Colonic mucosa (tissue), 4 donors: Measurements from ENCODE around the gene DPY19L1. TPM values are rescaled to one million over a fixed set of nuclear protein-coding genes. Genes with fewer than 3 reads are reported as not detected.
A peak's percentile ranks its signal among the peaks of the same experiment; 100 is the strongest.
"Not testable (repeated sequence)": the region's sequence is repeated elsewhere in the genome, so short reads cannot be mapped to it uniquely, and the experiment has no call there.

Experiments
- DNase-seq: peaks from one replicate; pipeline ENCODE4 v3.0.0-alpha.2; 2020
- H3K27ac ChIP-seq: fragments of 200-600 bp; one replicate; pipeline ENCODE4 v1.8.0; 2021
- H3K27me3 ChIP-seq: fragments of 200-600 bp; one replicate; pipeline ENCODE4 v1.8.0; 2021
- H3K36me3 ChIP-seq: fragments of 200-600 bp; one replicate; pipeline ENCODE4 v1.8.0; 2021
- H3K4me1 ChIP-seq: fragments of 200-600 bp; one replicate; pipeline ENCODE4 v1.8.0; 2021; ENCODE audit warnings: mild to moderate bottlenecking
- H3K4me3 ChIP-seq: fragments of 200-600 bp; one replicate; pipeline ENCODE4 v1.8.0; 2021
- H3K9ac ChIP-seq, 2 donors: one replicate each; pipeline ENCODE4 v1.7.0; 2013; ENCODE audit warnings: control low read depth in 2 of 2, low read depth in 2 of 2, low read length in 2 of 2
- H3K9me3 ChIP-seq: fragments of 200-600 bp; one replicate; pipeline ENCODE4 v1.8.0; 2021
- CTCF ChIP-seq: fragments of 200-600 bp; IDR thresholded peaks from one replicate; pipeline ENCODE4 v1.8.0; 2022; ENCODE audit warnings: antibody characterized with exemption, mild to moderate bottlenecking
- intact Hi-C: fragments of 100-400 bp; cut with DNase I; formaldehyde crosslinking; loops from one replicate; pipeline ENCODE4 v1.14.1; 2022
- total RNA-seq, 2 donors: library from RNA; stranded (reverse); fragmentation: NEBNext Ultra II Directional in 1 of 2; extraction: Animal tissue kit (Norgen Biotek cat#: 25700) in 1 of 2; gene quantifications; one replicate each; pipeline ENCODE4 v1.2.1, GENCODE V29; 2021
- donor health status: healthy.
- donor health status: DM: no; HTN: no; CAD: no.
- donor health status: DM: no; HTN: no; CAD: no.

Gene DPY19L1
- total RNA-seq, 2 donors from 2014 or later: 21.9 to 26.2 TPM

- no peak for TF ChIP-seq CTCF
- no peak overlapping the region for H3K9ac ChIP-seq
Observed at GRCh38 chr7:34931739-34932138, 105.5 kb downstream of the DPY19L1 start.

GRCh38 chr7:34929783-34930182 lies 107.5 kb downstream of the DPY19L1 start:
- H3K9ac ChIP-seq, H3K9me3 ChIP-seq, H3K36me3 ChIP-seq, intact Hi-C loops, H3K4me3 ChIP-seq, H3K27ac ChIP-seq, H3K27me3 ChIP-seq, H3K4me1 ChIP-seq, DNase-seq: not testable (repeated sequence)

More at GRCh38 chr7:34931739-34932138, 105.5 kb downstream of the DPY19L1 start:
- H3K27me3 ChIP-seq: no peaks in the 10 kb centered on the region
- H3K4me1 ChIP-seq: no peaks in the 10 kb centered on the region
- no peak overlapping the region for H3K27ac ChIP-seq
- H3K9me3 ChIP-seq: no peaks in the 10 kb centered on the region
- intact Hi-C loops: no loop called here
- no peak for DNase-seq
- H3K36me3 ChIP-seq: no peaks in the 10 kb centered on the region
- H3K4me3 ChIP-seq: no peak overlapping the region

- H3K36me3 ChIP-seq: no peaks in the 10 kb centered on the region
- no peak overlapping the region for H3K9ac ChIP-seq
- H3K9me3 ChIP-seq: no peaks in the 10 kb centered on the region
- DNase-seq: no peak
- no peaks in the 10 kb centered on the region for H3K4me1 ChIP-seq
- H3K27ac ChIP-seq: no peak overlapping the region
- intact Hi-C loops: no loop called here
- no peak overlapping the region for H3K4me3 ChIP-seq
- TF ChIP-seq CTCF: no peak
- no peaks in the 10 kb centered on the region for H3K27me3 ChIP-seq
Observed at GRCh38 chr7:34928560-34928959, 108.7 kb downstream of the DPY19L1 start.

GRCh38 chr7:34928052-34928451 lies 109.2 kb downstream of the DPY19L1 start:
- DNase-seq: peak; percentile 47
- Histone ChIP-seq H3K27ac (no peak overlapping the region), H3K4me1 (no peaks in the 10 kb centered on the region), H3K36me3 (no peaks in the 10 kb centered on the region), H3K9ac (no peak overlapping the region), H3K27me3 (no peaks in the 10 kb centered on the region), H3K9me3 (no peaks in the 10 kb centered on the region), H3K4me3 (no peak overlapping the region)
- intact Hi-C loops: no loop called here
- TF ChIP-seq CTCF: peak; percentile 45

- H3K4me3 ChIP-seq, H3K9me3 ChIP-seq, H3K27ac ChIP-seq, DNase-seq, intact Hi-C loops, H3K27me3 ChIP-seq, H3K9ac ChIP-seq, H3K36me3 ChIP-seq, H3K4me1 ChIP-seq: not testable (repeated sequence)
Observed at GRCh38 chr7:34920470-34920869, 116.8 kb downstream of the DPY19L1 start.

GRCh38 chr7:34919038-34919437 lies 118.2 kb downstream of the DPY19L1 start:
- DNase-seq, H3K9ac ChIP-seq, H3K27ac ChIP-seq, H3K27me3 ChIP-seq, intact Hi-C loops, H3K36me3 ChIP-seq, H3K4me1 ChIP-seq, H3K4me3 ChIP-seq, H3K9me3 ChIP-seq: not testable (repeated sequence)

GRCh38 chr7:34918198-34918861 lies 119.0 kb downstream of the DPY19L1 start:
- H3K27me3 ChIP-seq, DNase-seq, H3K9ac ChIP-seq, intact Hi-C loops, H3K4me3 ChIP-seq, H3K9me3 ChIP-seq, H3K27ac ChIP-seq, H3K36me3 ChIP-seq, H3K4me1 ChIP-seq: not testable (repeated sequence)

GRCh38 chr7:34917515-34917914 lies 119.8 kb downstream of the DPY19L1 start:
- H3K27ac ChIP-seq, intact Hi-C loops, H3K36me3 ChIP-seq, H3K9ac ChIP-seq, H3K4me3 ChIP-seq, H3K9me3 ChIP-seq, DNase-seq, H3K27me3 ChIP-seq, H3K4me1 ChIP-seq: not testable (repeated sequence)
